Esophagus squamous epithelium (tissue), 4 donors: ENCODE results near the gene C6orf52.

Source experiments
- CTCF ChIP-seq, 6 experiments: fragments of 450-650 bp in 4 of 6; fragments of 200-600 bp in 2 of 6; sonication (generic) in 2 of 6; IDR thresholded peaks; one replicate each; pipeline ENCODE4 v1.5.1; 2016 to 2019; ENCODE audit warnings: antibody characterized with exemption in 6 of 6, mild to moderate bottlenecking in 4 of 6, moderate library complexity in 4 of 6
- POLR2A ChIP-seq, 4 donors: fragments of 450-650 bp; IDR thresholded peaks; one replicate each; pipeline ENCODE4 v1.6.1; 2017; ENCODE audit warnings: antibody characterized with exemption in 4 of 4, mild to moderate bottlenecking in 4 of 4, moderate library complexity in 3 of 4

DNA sequence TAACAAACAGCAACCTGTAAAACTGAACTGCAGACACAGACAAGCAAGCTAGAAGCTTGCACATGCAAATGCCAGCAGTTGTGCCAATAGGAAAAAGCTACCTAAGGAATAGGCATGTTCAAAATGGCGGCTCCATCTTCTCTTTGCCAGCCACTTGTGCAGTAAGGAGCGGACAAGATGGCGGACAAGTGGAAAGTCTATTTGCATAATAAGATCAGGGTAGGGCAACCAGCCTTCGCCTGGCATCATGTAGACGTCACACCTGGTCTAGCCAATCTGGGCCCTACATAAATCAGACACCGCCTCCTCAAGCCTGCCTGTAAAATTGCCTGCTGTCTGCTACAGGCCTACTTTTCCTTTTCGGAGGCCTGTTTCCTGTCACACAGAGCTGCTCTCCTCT, 18.0 kb downstream of the C6orf52 start:
- TF ChIP-seq POLR2A (IDR thresholded peaks at IDR 0.05) (no peak), CTCF (IDR thresholded peaks at IDR 0.05) (no peak)
